ENCODE measurements around the gene BRIP1.
"Not testable (repeated sequence)": the region's sequence is repeated elsewhere in the genome, so short reads cannot be mapped to it uniquely, and the experiment has no call there.

The BRIP1 gene

DNA sequence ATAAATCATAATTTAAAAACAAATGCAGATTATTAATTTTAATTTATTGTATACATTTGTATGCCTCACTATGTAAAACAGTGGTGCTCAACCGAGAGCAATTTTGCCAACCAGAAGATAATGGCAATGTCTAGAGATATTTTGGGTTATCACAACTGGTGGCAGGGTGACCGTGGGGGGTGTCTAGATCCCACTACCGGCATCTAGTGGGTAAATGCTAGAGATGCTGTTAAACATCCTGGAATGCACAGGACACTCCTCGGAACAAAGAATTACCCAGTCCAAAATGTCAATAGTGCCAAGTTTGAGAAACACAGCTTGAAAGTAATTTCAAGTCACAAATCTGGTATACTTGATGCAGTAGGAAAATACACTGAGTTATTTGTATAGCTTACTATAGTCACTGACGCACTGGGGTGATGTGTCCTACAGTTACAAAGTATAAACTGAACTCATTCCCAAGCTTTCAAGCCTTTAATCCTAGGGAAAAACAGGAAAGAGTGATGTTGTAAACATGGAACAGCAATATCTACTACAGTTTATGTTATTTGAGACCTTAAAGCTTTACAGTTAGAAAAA, 133.5 kb downstream of the BRIP1 start:
- DNase-seq (ENCODE audit: low read depth in 2 of 2) = no peak

DNA sequence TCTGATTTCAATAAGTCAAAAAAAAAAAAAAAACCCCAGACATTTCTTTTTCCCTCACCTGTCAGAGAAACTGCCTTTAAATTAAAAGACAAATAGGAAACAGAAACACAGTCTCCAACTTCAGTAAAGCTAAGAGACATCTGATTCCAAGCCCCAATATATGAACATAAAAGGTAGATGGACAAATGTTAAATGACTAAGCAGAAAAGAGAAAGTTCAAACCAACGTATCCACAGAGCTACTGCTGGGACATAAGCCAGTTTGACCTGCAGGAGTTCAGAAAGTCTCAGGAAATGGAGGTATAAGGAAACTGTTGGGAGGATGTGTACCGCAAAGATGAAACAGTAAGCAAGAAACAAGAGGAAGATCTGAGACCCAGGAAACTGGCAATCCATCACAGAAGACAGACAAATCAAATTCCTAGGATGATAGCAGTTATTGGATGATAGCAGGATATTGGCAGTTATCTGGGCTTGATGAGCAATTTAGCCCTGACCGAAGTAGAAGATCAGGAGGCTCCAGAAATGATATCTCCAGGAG, 135.0 kb downstream of the BRIP1 start:
- no peak for DNase-seq (ENCODE audit: low read depth in 2 of 2)

DNA sequence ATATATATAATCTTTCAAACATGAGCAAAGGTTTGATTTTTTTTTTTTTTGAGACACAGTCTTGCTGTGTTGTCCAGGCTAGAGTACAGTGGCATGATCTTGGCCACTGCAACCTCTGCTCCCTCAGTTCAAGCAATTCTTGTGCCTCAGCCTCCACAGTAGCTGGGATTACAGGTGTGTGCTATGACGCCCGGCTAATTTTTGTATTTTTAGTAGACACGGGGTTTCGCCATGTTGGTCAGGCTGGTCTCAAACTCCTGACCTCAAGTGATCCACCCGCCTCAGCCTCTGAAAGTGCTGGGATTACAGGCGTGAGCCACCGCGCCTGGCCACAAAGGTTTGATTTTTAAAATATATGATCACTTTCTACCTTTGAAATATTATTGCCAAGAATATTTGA, 135.5 kb downstream of the BRIP1 start:
- not testable (repeated sequence) for DNase-seq (ENCODE audit: low read depth in 2 of 2)

DNA sequence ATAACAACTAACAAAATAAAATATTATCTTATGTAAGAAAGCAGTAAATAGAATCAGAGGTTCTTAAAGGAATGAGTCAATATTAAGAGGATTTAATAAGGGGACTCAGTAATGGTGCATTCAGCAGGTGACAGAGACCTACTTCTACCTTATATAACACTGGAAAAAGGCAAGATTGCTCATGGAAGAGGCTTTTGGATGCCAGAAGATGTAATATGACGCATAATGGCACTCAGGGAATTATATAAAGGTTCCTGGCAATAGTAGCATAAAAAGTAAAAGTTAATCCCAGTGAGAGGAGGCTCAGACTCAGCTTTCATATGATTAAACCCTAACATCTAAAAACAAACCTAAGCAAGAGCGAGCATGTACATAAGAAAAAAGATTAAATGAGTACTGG, 136.4 kb downstream of the BRIP1 start:
- DNase-seq (ENCODE audit: low read depth in 2 of 2) = no peak

DNA sequence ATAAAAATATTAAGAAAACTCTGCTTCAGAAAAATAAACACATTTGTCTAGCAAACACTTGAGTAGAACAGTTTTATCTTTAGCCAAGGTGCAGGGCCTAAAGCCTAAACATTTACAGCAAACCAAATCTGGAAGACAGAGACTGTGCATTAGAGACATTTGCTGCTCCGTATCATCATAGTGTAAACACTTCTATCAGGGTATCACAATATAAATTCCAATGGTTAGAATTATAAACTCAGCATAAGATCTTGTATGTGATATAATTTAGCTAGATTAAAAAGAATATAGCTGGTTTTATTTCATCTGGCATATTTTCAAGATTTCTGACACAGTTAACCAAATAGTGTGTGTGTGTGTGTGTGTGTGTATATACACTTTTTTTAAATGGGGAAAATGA, 138.6 kb downstream of the BRIP1 start:
- DNase-seq (ENCODE audit: low read depth in 2 of 2) = no peak

DNA sequence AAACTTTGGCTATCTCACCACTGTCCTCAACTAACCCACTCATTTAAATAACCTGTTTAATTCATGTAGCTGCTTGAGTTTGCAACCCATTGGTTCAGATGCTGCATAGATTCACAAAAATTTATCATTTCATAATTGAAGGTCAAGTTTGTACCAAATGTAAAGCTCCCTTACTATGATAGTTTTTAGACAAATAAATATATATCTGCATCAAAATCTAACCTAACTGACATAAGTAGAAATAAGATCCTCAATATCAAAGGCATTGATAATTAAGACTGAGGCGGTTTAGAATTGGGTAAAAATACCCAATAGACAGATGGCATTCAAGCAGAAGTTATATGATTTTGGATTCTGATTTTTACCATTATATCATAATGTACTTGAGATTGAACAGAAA, 139.4 kb downstream of the BRIP1 start:
- no peak for DNase-seq (ENCODE audit: low read depth in 2 of 2)

DNA sequence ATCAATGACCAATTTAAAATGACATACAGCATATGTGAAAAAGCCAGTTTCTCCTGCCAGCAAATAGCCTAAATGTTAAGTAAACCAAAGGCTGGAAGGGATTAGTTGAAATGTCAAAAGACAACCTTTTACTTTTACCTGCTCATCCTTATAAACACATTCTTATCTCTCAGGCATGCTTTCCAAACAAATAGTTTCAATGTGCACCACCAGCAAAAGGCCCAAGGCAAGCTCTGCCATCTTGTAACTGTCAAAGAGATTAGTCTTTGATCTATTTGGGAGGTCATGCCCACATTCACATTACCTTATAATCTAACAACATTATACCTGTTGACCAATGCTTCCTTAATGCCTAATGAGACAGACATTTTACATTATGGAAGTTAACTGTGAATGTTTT, 140.1 kb downstream of the BRIP1 start:
- DNase-seq (ENCODE audit: low read depth in 2 of 2) = no peak

DNA sequence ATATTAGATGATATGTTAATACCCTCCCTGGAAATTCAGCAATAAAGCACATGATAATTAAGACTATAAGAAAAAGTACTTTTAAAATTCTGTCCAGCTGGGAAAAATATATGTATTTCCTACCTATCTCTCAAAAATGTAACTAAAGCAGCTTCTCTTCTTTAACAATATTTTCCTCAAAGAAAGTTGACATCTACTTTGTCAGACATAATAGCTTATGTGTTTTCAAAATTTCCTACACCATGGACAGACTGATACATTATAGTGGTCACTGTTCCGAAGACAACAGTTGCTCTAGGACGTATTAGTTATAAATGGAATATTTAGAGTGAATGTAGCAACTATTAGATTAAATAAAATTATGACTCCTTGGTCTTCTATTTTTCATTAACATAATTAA, 140.9 kb downstream of the BRIP1 start:
- no peak for DNase-seq (ENCODE audit: low read depth in 2 of 2)

DNA sequence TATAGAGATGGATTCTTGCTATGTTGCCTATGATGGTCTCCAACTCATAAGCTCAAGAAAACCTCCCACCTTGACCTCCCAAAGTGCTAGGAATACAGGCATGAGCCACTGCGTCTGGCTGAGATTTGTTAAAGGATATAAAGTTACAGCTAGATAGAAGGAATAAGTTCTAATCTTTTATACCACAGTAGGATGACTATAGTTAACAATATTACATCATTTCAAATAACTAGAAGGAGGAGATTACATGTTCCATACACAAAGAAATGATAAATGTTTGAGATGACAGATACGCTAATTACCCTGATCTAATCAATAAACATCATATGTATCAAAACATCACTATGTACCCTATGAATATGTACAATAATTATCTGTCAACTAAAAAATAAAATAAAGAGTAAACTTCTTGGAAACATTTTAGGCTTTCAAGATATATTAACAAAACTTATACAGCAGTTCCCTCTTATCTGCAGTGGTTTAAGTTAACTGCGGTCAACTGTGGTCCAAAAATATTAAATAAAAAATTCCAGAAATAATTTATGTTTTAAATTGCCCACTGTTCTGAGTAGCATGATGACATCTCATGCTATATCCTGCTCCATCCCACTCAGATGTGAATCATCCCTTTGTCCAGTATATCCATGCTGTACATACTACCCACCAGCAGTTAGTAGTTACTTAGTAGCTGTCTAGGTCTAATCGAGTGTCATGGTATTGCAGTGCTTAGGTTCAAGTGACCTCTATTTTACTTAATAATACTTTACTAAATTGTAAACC, 143.1 kb downstream of the BRIP1 start:
- DNase-seq (ENCODE audit: low read depth in 2 of 2) = no peak

DNA sequence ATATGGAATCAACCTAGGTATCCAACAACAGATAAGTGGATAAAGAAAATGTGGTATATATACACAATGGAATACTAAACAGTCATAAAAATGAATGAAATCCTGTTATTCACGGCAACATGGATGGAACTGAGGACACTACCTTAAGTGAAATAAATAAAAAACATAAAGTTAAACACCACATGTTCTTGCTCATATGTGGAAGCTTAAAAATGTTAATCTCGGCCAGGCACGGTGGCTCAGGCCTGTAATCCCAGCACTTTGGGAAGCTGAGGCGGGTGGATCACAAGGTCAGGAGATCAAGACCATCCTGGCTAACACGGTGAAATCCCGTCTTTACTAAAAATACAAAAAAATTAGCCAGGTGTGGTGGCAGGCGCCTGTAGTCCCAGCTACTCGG, 144.1 kb downstream of the BRIP1 start:
- DNase-seq (ENCODE audit: low read depth in 2 of 2) = not testable (repeated sequence)

DNA sequence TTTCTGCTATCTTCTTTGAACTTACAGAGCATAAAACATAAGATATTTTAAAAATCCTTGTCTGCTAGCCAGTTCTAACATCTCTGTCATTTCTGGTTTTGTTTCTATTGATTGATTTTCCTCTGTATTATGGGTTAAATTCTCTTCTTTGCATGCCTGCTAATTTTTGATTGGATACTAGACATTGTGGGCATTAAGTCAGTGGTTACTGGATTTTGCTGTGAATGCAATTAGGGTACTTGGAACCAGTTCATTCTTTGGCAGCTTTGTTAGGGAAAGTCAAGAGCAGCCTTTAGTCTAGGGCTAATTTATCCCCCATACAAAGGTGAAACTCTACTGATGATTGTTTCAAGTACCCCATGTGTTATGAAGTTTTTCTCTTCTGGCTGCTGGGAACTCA, 145.3 kb downstream of the BRIP1 start:
- DNase-seq (ENCODE audit: low read depth in 2 of 2) = no peak

DNA sequence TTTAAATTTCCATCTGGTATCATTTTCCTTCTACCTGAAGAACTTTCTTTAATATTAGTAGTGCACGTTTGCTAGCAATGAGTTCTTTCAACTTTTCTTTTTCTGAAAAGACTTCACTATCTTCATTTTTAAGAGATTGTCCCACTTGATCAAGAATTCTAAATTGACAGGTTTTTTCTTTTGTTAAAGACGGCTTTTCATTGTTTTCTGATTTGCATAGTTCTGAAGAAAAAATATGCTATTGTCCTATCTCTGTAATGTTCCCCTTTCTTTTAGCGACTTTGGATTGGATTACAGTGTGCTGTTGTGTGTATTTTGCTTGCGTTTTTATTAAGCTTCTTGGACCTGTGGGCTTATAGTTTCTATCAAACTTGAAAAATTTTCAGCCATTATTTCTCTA, 146.0 kb downstream of the BRIP1 start:
- no peak for DNase-seq (ENCODE audit: low read depth in 2 of 2)

DNA sequence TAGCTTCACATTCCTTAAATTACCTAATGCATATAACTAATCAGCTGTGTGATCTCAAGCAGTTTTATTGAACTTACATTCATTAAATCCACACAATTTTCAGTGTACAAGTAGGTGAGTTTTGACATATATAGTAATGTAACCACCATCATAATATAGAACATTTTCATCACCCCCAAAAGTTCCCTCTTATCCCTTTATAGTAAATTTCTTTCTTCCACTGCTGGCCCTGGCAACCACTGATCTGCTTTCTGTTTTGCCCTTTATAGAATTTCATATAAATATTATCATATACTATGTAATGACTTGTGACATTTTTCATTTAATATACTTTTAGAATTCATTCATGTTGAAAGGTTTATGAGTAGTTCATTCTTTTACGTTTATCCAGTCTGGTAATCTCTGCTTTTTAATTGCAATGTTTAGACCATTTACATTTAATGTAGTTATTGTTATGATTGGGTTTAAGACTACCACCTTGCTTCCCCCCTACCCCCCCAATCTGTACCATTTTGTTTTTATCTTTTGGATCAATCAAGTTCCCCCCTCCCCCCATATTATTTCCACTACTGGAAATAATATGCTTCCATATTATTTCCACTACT, 147.0 kb downstream of the BRIP1 start:
- DNase-seq (ENCODE audit: low read depth in 2 of 2) = no peak

DNA sequence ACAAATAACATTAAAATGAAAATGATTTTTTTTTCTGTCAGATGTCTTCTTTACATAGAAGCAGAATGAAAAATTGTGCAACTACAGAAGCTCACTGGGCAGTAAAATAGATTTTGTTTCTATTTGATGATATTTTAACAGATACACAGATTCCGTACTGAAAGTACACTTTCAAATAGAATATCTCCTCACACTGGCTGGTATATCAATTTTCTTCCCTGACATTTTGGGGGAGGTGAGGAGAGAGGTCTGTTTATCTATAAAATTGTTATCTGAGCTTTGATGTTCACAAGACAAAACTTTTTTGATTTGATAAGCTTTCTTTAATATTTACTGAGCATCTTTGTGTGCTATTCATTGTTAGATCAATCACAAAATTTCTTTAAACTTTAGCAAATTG, 148.0 kb downstream of the BRIP1 start:
- no peak for DNase-seq (ENCODE audit: low read depth in 2 of 2)

DNA sequence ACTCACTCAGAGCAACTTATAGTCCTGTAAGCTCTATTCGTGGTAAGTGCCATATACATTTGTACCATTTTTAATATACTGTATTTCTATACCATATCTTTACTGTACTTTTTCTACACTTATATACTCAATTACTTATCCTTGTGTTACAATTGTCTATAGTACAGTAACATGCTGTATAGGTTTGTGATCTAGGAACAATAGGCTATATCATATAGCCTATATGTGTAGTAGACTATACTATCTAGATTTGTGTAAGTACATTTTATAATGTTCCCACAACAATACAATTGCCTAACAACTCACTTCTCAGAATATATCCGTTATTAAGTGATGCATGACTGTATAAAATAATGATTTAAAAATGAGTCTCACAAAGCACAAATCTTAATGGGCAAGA, 149.0 kb downstream of the BRIP1 start:
- DNase-seq (ENCODE audit: low read depth in 2 of 2) = no peak

DNA sequence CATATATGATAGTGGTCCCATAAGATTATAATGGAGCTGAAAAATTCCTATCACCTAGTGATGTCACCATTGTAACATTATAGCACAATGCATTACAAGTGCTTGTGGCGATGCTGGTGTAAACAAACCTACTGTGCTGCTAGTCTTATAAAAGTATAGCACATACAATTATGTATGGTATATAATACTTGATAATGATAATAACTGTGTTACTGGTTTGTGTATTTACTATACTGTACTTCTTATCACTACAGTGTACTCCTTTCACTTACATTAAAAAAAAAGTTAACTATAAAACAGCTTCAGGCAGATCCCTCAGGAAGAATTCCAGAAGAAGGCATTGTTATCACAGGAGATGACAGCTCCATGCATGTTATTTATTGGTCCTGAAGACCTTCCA, 150.3 kb downstream of the BRIP1 start:
- no peak for DNase-seq (ENCODE audit: low read depth in 2 of 2)

DNA sequence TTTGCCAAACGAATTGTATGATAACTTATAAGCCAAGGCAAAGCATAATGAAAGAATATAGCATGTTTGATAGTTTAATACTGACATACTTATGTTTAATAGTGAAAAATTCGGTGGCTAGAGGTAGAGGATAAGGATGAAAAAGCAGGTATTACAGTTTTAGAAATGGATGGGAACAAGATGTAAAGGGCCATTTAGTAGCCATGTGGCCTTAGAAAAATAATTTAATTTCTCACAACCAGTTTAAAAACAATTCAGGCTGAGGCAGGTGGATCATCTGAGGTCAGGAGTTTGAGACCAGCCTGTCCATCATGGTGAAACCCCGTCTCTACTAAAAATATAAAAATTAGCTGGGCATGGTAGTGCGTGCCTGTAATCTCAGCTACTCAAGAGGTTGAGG, 152.8 kb downstream of the BRIP1 start:
- no peak for DNase-seq (ENCODE audit: low read depth in 2 of 2)

DNA sequence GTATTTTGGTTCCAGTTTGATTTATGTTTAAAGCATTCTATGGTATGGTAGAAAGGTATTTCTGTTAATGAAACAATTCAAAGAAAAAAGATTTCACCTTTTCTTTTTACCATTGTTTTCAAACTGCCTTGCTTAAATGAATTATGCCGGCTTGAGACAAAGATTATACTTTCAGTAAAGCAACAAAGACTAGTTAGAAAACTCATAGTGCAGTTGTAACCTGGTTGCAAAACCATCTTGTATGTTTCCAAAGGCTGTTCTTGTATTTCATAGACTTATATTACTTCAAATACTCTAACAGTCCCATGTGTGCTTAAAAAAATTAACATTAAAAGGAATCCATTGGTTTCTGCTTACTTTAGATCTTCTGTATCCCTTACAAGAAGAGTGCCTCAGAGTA, 153.8 kb downstream of the BRIP1 start:
- no peak for DNase-seq (ENCODE audit: low read depth in 2 of 2)

DNA sequence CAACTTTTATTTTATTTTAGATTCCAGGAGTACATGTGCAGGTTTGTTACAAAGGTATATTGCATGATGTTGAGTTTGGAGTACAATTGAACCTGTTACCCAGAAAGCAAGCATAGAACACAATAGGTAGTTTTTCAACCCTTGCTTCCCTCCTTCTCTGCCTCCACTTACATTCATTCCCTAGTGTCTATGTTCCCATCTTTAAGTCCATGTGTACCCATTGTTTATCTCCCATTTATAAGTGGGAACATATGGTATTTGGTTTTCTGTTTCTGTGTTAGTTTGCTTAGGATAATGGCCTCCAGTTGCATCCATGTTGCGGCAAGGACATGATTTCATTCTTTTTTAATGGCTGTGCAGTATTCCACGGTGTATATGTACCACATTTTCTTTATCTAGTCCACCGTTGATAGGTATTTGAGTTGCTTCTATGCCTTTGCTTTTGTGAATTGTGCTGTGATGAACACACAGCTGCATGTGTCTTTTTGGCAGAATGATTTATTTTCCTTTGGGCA, 158.3 kb downstream of the BRIP1 start:
- DNase-seq (ENCODE audit: low read depth in 2 of 2) = no peak

DNA sequence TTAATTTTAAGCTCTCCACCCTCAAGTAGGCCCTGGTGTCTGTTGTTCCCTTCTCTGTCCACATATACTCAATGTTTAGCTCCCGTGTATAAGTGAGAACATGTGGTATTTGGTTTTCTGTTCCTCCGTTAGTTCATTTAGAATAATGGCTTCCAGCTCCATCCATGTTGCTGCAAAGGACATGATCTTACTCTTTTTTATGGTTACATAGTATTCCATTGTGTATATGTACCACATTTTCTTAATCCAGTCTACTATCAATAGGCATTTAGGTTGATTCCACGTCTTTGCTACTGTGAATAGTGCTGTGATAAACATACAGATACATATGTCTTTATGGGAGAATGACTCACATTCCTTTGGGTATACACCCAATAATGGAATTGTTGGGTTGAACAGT, 160.9 kb downstream of the BRIP1 start:
- DNase-seq (ENCODE audit: low read depth in 2 of 2) = no peak

DNA sequence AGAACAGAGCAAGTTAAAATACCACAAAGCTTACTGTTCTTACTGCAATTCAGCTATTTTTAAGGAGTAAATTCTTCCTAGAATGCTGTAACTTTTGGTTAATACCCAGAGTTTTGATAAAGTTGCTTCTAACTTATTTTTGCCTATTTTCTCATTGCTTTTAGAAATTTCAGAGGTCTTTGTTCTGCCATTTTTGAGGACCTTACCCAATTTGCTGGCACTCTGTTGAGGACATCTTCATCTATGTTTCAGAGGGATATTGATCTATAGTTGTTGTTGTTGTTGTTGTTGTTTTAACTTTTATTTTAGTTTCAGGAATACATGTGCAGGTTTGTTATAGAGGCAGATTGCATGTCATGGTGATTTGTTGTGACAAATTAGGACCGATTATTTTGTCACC, 161.3 kb downstream of the BRIP1 start:
- no peak for DNase-seq (ENCODE audit: low read depth in 2 of 2)

DNA sequence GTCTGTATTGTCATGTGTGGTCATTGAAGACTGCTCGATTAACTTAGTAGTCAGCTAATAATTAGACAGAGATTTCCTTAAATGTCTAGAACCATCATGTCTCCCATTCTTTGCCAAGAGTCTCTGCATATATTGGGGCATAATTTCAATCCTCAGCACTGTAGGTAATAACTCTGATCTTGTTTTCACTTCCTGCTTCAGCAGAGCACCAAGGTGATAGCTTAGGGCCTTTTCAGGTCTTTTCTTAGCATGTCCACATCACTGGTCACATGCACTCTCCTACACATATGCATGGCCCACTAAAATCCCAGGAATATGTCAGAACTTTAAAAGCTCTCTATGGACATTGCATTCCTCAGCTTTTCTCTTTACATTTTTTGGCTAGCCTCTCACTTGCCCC, 162.0 kb downstream of the BRIP1 start:
- no peak for DNase-seq (ENCODE audit: low read depth in 2 of 2)

DNA sequence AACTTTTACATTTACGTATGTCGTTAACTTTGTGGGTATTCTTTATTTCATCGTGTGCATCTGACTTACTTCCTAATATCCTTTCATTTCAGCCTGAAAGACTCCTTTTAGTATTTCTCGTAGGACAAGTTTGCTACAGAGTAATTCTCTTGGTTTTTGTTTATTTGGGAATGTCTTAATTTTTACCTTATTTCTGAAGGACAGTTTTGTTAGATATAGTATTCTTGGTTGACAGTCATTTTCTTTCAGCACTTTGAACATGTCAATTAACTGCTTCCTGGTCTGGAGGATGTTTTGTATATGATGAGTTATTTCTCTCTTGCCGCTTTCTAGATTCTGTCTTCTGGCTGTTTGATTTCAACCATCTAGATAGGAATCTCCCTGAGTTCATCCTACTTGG, 163.1 kb downstream of the BRIP1 start:
- no peak for DNase-seq (ENCODE audit: low read depth in 2 of 2)

Measured in stimulated activated CD4-positive, alpha-beta T cell treated with anti-CD3 and anti-CD28 coated beads, Interleukin-1b, Interleukin-23, amount 100 ng/mL, for 1 hour (primary cell).